Hepatocyte (in vitro differentiated cells): ENCODE data around the gene EEF1G.
"Not testable (repeated sequence)": the region's sequence is repeated elsewhere in the genome, so short reads cannot be mapped to it uniquely, and the experiment has no call there.

Experiments
- EZH2 ChIP-seq: fragments of 200-600 bp; sonication (generic); IDR thresholded peaks from 2 replicates; pipeline ENCODE4 v1.6.1; 2016; ENCODE audit warnings: antibody characterized with exemption, mild to moderate bottlenecking, borderline replicate concordance
- EZH2phosphoT487 ChIP-seq: fragments of 200-600 bp; sonication (generic); IDR thresholded peaks from one replicate; pipeline ENCODE4 v1.6.1; 2018; ENCODE audit warnings: antibody characterized with exemption, mild to moderate bottlenecking, low read depth, moderate library complexity; ENCODE audit not compliant: unreplicated experiment, severe bottlenecking
- TF ChIP-seq, protein P1 (sequence below): fragments of 200-600 bp; sonication (generic); IDR thresholded peaks from 2 replicates; pipeline ENCODE4 v1.5.1; 2016; ENCODE audit warnings: antibody characterized with exemption, mild to moderate bottlenecking; ENCODE audit not compliant: poor library complexity

- TF ChIP-seq, protein P1, sequence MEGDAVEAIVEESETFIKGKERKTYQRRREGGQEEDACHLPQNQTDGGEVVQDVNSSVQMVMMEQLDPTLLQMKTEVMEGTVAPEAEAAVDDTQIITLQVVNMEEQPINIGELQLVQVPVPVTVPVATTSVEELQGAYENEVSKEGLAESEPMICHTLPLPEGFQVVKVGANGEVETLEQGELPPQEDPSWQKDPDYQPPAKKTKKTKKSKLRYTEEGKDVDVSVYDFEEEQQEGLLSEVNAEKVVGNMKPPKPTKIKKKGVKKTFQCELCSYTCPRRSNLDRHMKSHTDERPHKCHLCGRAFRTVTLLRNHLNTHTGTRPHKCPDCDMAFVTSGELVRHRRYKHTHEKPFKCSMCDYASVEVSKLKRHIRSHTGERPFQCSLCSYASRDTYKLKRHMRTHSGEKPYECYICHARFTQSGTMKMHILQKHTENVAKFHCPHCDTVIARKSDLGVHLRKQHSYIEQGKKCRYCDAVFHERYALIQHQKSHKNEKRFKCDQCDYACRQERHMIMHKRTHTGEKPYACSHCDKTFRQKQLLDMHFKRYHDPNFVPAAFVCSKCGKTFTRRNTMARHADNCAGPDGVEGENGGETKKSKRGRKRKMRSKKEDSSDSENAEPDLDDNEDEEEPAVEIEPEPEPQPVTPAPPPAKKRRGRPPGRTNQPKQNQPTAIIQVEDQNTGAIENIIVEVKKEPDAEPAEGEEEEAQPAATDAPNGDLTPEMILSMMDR, result not testable (repeated sequence)
- TF ChIP-seq EZH2, EZH2phosphoT487: not testable (repeated sequence)
These were observed 14.1 kb downstream of the EEF1G start for GRCh38 chr11:62559626-62560025.
